ENCODE results near the gene CSTF3. TPM values are rescaled to one million over a fixed set of nuclear protein-coding genes. Genes with fewer than 3 reads are reported as not detected.

CSTF3 gene
- total and polyA plus RNA-seq, 9 of the 15 experiments (the other 6 are each of a cell fraction or from before 2014, with no cell fraction given) = 37.0 to 111 (median 61.0) TPM

- Histone ChIP-seq H3K79me2 (ENCODE audit: control insufficient read depth, insufficient read depth, low read length) (no peaks in the 10 kb centered on the region), H2AFZ (ENCODE audit: low read depth, low read length) (no peak overlapping the region), H3K9ac (ENCODE audit: insufficient read depth in 1 of 2, low read depth in 2 of 2, low read length in 2 of 2) (no peak overlapping the region), H3K4me3 (no peak overlapping the region), H3K4me1 (replicated peaks in 1 of 2; ENCODE audit: control insufficient read depth in 2 of 2, insufficient read depth in 2 of 2, low read length in 2 of 2) (no peaks in the 10 kb centered on the region; a peak in 1 of 5 replicates), H4K20me1 (replicated peaks; ENCODE audit: control insufficient read depth, insufficient read depth, low read length) (no peaks in the 10 kb centered on the region; the same call in 1 of the 2 replicates), H3K9me3 (replicated peaks; ENCODE audit: control insufficient read depth, insufficient read depth, low read depth, low read length) (no peaks in the 10 kb centered on the region), H3K36me3 (ENCODE audit: control insufficient read depth, insufficient read depth, low read length) (peaks cover 9% of the 10 kb centered on the region; the same call in 2 of the 3 replicates), H3K27me3 (ENCODE audit: control insufficient read depth in 2 of 2, insufficient read depth in 2 of 2, low read length in 2 of 2) (no peaks in the 10 kb centered on the region), H3K9me1 (ENCODE audit: control insufficient read depth, insufficient read depth, low read length) (no peaks in the 10 kb centered on the region), H3K4me2 (ENCODE audit: insufficient read depth, low read length) (no peak overlapping the region), H3K27ac (ENCODE audit: extremely low read depth, low read depth, low read length) (no peak overlapping the region)
- intact Hi-C loops (cut with micrococcal nuclease) = loop anchor here (5.0 kb wide), 1 partner anchor 177 kb away; no protein-coding TSS in a partner anchor
- FAIRE-seq = no peak
- no peak for ATAC-seq
- no peak for DNase-seq (ENCODE audit: extremely low read depth in 1 of 4, low spot score in 3 of 4)
- ChIA-PET CTCF (ENCODE audit: low intra/inter-chr PET ratio) (no interaction called here), POLR2A (interaction anchor here (1.3 kb wide), 1 partner anchor 37 kb away, joined by 3 read pairs; no protein-coding TSS in a partner anchor)
- no peak for TF ChIP-seq XRCC4 (IDR thresholded peaks at IDR 0.05; ENCODE audit: extremely low read depth, insufficient read depth, insufficient read length)
- no peak for TF ChIP-seq HNRNPK (IDR thresholded peaks at IDR 0.05; ENCODE audit: low read depth, low read length, poor library complexity, severe bottlenecking)
- no peak for TF ChIP-seq NCOA2 (IDR thresholded peaks at IDR 0.05; ENCODE audit: partially characterized antibody in 2 of 2)
- no peak for TF ChIP-seq FUS (optimal IDR thresholded peaks at IDR 0.05; ENCODE audit: low read depth, low read length)
- no peak for TF ChIP-seq E2F5 (CRISPR knock-in tag; IDR thresholded peaks at IDR 0.05)
- TF ChIP-seq FOXJ2 (tag; IDR thresholded peaks at IDR 0.05) = no peak
- TF ChIP-seq ZNF586 (CRISPR knock-in tag; conservative IDR thresholded peaks at IDR 0.05) = no peak
- TF ChIP-seq CSDE1 (IDR thresholded peaks at IDR 0.05) = no peak
- BruUV-seq (replicated peaks) = no TSS peak
- 69% methylated on average over 5 of the region's 5 CpGs for WGBS (ENCODE audit: insufficient coverage, low coverage, missing lambda C conversion rate)
- in situ Hi-C loops (cut with MboI) = loop anchor here (5.0 kb wide), 1 partner anchor 102 kb away; no protein-coding TSS in a partner anchor
These were observed 101.8 kb downstream of the CSTF3 start for GRCh38 chr11:33059331-33060007.
